ENCODE results near the gene BPTF.
A peak's percentile ranks its signal among the peaks of the same experiment; 100 is the strongest.

The BPTF gene

DNA sequence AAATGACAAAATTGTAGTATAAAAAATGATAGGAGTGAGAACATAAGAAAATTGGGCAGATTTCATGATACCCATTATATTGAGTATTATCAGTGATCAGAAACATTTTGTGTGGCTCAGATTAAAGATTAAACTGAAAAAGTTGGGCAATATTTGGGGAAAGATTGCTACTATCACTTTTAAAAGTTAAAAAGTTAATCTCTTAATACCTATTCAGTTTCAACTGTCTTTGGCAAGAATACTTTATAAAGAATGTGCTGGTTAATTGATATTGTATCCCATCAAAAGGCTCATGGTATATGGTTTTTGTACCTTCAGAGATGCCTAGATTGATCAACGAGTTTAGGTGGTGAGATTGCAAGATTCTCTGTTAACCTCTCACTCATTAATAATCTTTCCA, 55.8 kb downstream of the BPTF start:
- no peaks in the 10 kb centered on the region for H3K79me1 ChIP-seq (ENCODE audit: low read length)
- H2AFZ ChIP-seq (ENCODE audit: insufficient read depth, low read length, poor library complexity), result no peak overlapping the region
- H3K18ac ChIP-seq (ENCODE audit: low read length), result no peak overlapping the region
- no peak overlapping the region for H3K4me3 ChIP-seq (ENCODE audit: low read depth, low read length)
- H3K36me3 ChIP-seq (ENCODE audit: control insufficient read depth in 1 of 2, insufficient read depth in 2 of 2, low read length in 2 of 2), result peaks cover 5 to 9% of the 10 kb centered on the region in 2 experiments
- no peak overlapping the region for H2AK5ac ChIP-seq (ENCODE audit: low read length)
- no peak overlapping the region for H2BK12ac ChIP-seq (ENCODE audit: low read length)
- H3K79me2 ChIP-seq (ENCODE audit: control insufficient read depth, insufficient read depth, low read length, poor library complexity), result no peaks in the 10 kb centered on the region
- no peak overlapping the region for H3K9ac ChIP-seq (ENCODE audit: low read length)
- no peak overlapping the region for H4K8ac ChIP-seq (ENCODE audit: low read depth, low read length)
- H3K4ac ChIP-seq (ENCODE audit: low read depth, low read length), result no peak overlapping the region
- H4K91ac ChIP-seq (ENCODE audit: low read depth, low read length), result no peak overlapping the region
- H3K4me2 ChIP-seq (ENCODE audit: low read length), result no peak overlapping the region
- H3K9me3 ChIP-seq (ENCODE audit: insufficient read depth, low read depth, low read length), result no peaks in the 10 kb centered on the region
- H3K27me3 ChIP-seq (ENCODE audit: insufficient read depth, low read length), result no peaks in the 10 kb centered on the region
- WGBS (ENCODE audit: extremely low coverage, insufficient coverage, insufficient read length), result no CpG with 5 or more reads among the region's 1 CpG
- H3K27ac ChIP-seq (ENCODE audit: low read depth, low read length), result no peak overlapping the region
- no peak overlapping the region for H3K14ac ChIP-seq (ENCODE audit: low read length)
- H3K4me1 ChIP-seq (ENCODE audit: control insufficient read depth in 1 of 2, insufficient read depth in 2 of 2, low read length in 2 of 2), result no peaks in the 10 kb centered on the region
- H3K23ac ChIP-seq (ENCODE audit: low read length), result no peak overlapping the region
- DNase-seq, result no peak
- H2BK5ac ChIP-seq (ENCODE audit: low read depth, low read length, poor library complexity), result no peak overlapping the region
- no peak overlapping the region for H2BK120ac ChIP-seq (ENCODE audit: insufficient read depth, low read length, poor library complexity)
- no peak overlapping the region for H4K12ac ChIP-seq (ENCODE audit: low read depth, low read length)

DNA sequence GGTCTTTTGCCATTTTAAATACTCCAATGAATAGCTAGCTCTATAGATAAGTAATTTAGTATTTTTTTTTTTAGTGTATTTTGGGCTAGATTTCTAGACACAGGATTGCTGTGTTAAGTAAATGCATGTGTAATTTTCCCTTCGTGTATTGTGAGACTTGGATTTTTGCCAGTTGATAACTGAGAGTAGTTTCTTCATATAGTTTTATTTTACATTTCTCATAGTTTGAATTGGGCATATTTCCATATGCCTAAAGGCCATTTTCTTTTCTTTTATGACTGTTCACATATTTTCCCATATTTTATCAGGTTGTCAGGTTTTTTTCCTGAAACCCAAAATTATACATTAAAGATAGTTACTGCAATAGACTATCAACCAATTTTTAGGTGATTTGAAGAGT, 59.4 kb downstream of the BPTF start:
- no peaks in the 10 kb centered on the region for H3K4me1 ChIP-seq (ENCODE audit: control insufficient read depth in 1 of 2, insufficient read depth in 2 of 2, low read length in 2 of 2)
- no CpG with 5 or more reads among the region's 1 CpG for WGBS (ENCODE audit: extremely low coverage, insufficient coverage, insufficient read length)
- H3K18ac ChIP-seq (ENCODE audit: low read length), result no peak overlapping the region
- H2BK120ac ChIP-seq (ENCODE audit: insufficient read depth, low read length, poor library complexity), result no peak overlapping the region
- H2AFZ ChIP-seq (ENCODE audit: insufficient read depth, low read length, poor library complexity), result no peak overlapping the region
- no peak overlapping the region for H2AK5ac ChIP-seq (ENCODE audit: low read length)
- no peak overlapping the region for H2BK5ac ChIP-seq (ENCODE audit: low read depth, low read length, poor library complexity)
- DNase-seq, result no peak
- no peak overlapping the region for H4K12ac ChIP-seq (ENCODE audit: low read depth, low read length)
- H3K36me3 ChIP-seq (ENCODE audit: control insufficient read depth in 1 of 2, insufficient read depth in 2 of 2, low read length in 2 of 2), result peaks cover 2 to 4% of the 10 kb centered on the region in 2 experiments
- no peaks in the 10 kb centered on the region for H3K79me1 ChIP-seq (ENCODE audit: low read length)
- H3K27me3 ChIP-seq (ENCODE audit: insufficient read depth, low read length), result no peaks in the 10 kb centered on the region
- no peak overlapping the region for H2BK12ac ChIP-seq (ENCODE audit: low read length)
- H3K4me2 ChIP-seq (ENCODE audit: low read length), result no peak overlapping the region
- no peaks in the 10 kb centered on the region for H3K79me2 ChIP-seq (ENCODE audit: control insufficient read depth, insufficient read depth, low read length, poor library complexity)
- no peak overlapping the region for H3K4ac ChIP-seq (ENCODE audit: low read depth, low read length)
- H3K27ac ChIP-seq (ENCODE audit: low read depth, low read length), result no peak overlapping the region
- H3K9me3 ChIP-seq (ENCODE audit: insufficient read depth, low read depth, low read length), result no peaks in the 10 kb centered on the region
- no peak overlapping the region for H3K4me3 ChIP-seq (ENCODE audit: low read depth, low read length)
- H3K23ac ChIP-seq (ENCODE audit: low read length), result no peak overlapping the region
- H4K91ac ChIP-seq (ENCODE audit: low read depth, low read length), result no peak overlapping the region
- no peak overlapping the region for H4K8ac ChIP-seq (ENCODE audit: low read depth, low read length)
- no peak overlapping the region for H3K14ac ChIP-seq (ENCODE audit: low read length)
- H3K9ac ChIP-seq (ENCODE audit: low read length), result no peak overlapping the region

DNA sequence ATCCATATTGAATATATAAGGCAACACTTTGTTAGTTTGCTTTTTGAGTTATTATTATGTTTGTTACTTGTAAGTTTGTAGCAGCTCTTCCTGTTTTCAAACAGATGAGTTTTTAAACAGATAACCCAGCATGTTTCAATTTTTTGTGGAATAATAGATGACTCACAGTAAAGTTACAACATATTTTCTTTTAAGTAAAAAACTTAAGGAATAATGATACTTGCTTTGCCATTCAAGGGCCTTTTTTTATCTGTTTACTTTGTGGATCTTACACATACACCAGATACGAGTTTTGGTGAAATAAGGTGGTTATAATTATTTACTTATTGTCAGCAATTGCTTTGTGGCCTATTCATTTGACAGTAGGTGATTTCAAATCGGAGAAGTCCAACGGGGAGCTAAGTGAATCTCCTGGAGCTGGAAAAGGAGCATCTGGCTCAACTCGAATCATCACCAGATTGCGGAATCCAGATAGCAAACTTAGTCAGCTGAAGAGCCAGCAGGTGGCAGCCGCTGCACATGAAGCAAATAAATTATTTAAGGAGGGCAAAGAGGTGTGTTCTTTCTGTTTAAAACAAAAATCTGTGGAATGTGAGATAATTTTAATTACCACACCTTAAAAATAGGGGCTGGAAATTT, 66.3 kb downstream of the BPTF start:
- Histone ChIP-seq H3K79me2 (ENCODE audit: control insufficient read depth, insufficient read depth, low read length, poor library complexity) (no peaks in the 10 kb centered on the region), H3K4me3 (ENCODE audit: low read depth, low read length) (no peak overlapping the region), H4K91ac (ENCODE audit: low read depth, low read length) (no peak overlapping the region), H3K27ac (ENCODE audit: low read depth, low read length) (no peak overlapping the region), H2BK12ac (ENCODE audit: low read length) (no peak overlapping the region), H3K27me3 (ENCODE audit: insufficient read depth, low read length) (no peaks in the 10 kb centered on the region), H2AFZ (ENCODE audit: insufficient read depth, low read length, poor library complexity) (no peak overlapping the region), H3K36me3 (ENCODE audit: control insufficient read depth in 1 of 2, insufficient read depth in 2 of 2, low read length in 2 of 2) (peaks cover 10 to 11% of the 10 kb centered on the region in 2 experiments), H3K79me1 (ENCODE audit: low read length) (no peaks in the 10 kb centered on the region), H3K4me1 (ENCODE audit: control insufficient read depth in 1 of 2, insufficient read depth in 2 of 2, low read length in 2 of 2) (no peaks in the 10 kb centered on the region), H3K4ac (ENCODE audit: low read depth, low read length) (no peak overlapping the region), H4K8ac (ENCODE audit: low read depth, low read length) (no peak overlapping the region), H2BK5ac (ENCODE audit: low read depth, low read length, poor library complexity) (no peak overlapping the region), H3K23ac (ENCODE audit: low read length) (no peak overlapping the region), H2AK5ac (ENCODE audit: low read length) (no peak overlapping the region), H3K9ac (ENCODE audit: low read length) (no peak overlapping the region), H3K18ac (ENCODE audit: low read length) (no peak overlapping the region), H3K14ac (ENCODE audit: low read length) (no peak overlapping the region), H2BK120ac (ENCODE audit: insufficient read depth, low read length, poor library complexity) (no peak overlapping the region), H3K4me2 (ENCODE audit: low read length) (no peak overlapping the region), H3K9me3 (ENCODE audit: insufficient read depth, low read depth, low read length) (no peaks in the 10 kb centered on the region), H4K12ac (ENCODE audit: low read depth, low read length) (no peak overlapping the region)
- DNase-seq, result peak; percentile 57 to 63
- no CpG with 5 or more reads among the region's 6 CpGs for WGBS (ENCODE audit: extremely low coverage, insufficient coverage, insufficient read length)

DNA sequence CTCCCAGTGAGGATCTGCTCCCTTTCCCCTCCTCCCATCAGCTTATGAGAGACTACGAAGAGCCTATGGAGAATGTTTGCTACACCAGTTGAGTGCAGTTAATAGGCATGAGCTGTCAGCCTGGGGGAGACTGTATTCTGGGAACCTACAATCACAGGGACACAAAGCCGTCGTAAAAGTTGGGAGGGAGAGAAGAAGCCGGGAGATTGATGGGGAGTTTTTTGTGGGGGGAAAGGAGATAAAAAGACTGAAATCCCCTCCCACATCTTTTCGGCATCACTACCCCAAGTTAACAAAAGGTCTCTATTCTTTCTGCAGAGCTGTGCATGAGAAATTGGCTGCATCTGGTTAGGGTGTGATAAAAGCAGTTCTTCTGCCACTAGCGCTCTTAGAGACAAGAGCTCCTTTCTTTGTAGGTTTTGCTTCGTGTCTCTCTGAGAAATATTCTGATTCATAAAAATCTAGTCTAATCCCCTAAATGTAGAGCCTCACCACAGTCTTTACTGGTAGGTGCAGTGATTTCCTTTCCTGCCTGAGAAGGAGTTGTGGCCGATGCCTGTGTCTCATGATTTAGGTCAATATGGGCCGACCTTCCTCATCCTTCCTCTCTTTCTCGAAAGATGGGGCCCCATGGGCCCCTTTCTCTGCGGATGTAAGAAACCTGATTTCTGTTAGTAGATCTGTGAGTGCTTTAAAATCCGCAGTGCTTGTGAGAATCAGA, 77.4 kb downstream of the BPTF start:
- no peaks in the 10 kb centered on the region for H3K27me3 ChIP-seq (ENCODE audit: insufficient read depth, low read length)
- no peak overlapping the region for H3K4me3 ChIP-seq (ENCODE audit: low read depth, low read length)
- no peak overlapping the region for H3K27ac ChIP-seq (ENCODE audit: low read depth, low read length)
- H3K4me2 ChIP-seq (ENCODE audit: low read length), result no peak overlapping the region
- no peak overlapping the region for H3K9ac ChIP-seq (ENCODE audit: low read length)
- H2AFZ ChIP-seq (ENCODE audit: insufficient read depth, low read length, poor library complexity), result no peak overlapping the region
- no peak for DNase-seq
- no peak overlapping the region for H4K12ac ChIP-seq (ENCODE audit: low read depth, low read length)
- no peaks in the 10 kb centered on the region for H3K79me1 ChIP-seq (ENCODE audit: low read length)
- H3K79me2 ChIP-seq (ENCODE audit: control insufficient read depth, insufficient read depth, low read length, poor library complexity), result no peaks in the 10 kb centered on the region
- H3K4ac ChIP-seq (ENCODE audit: low read depth, low read length), result no peak overlapping the region
- no peak overlapping the region for H2BK12ac ChIP-seq (ENCODE audit: low read length)
- H2BK120ac ChIP-seq (ENCODE audit: insufficient read depth, low read length, poor library complexity), result no peak overlapping the region
- no peak overlapping the region for H4K91ac ChIP-seq (ENCODE audit: low read depth, low read length)
- peaks cover 34 to 36% of the 10 kb centered on the region in 2 experiments for H3K36me3 ChIP-seq (ENCODE audit: control insufficient read depth in 1 of 2, insufficient read depth in 2 of 2, low read length in 2 of 2)
- no CpG with 5 or more reads among the region's 12 CpGs for WGBS (ENCODE audit: extremely low coverage, insufficient coverage, insufficient read length)
- no peak overlapping the region for H3K18ac ChIP-seq (ENCODE audit: low read length)
- H4K8ac ChIP-seq (ENCODE audit: low read depth, low read length), result no peak overlapping the region
- no peaks in the 10 kb centered on the region for H3K9me3 ChIP-seq (ENCODE audit: insufficient read depth, low read depth, low read length)
- H3K4me1 ChIP-seq (ENCODE audit: control insufficient read depth in 1 of 2, insufficient read depth in 2 of 2, low read length in 2 of 2), result no peaks in the 10 kb centered on the region
- no peak overlapping the region for H2AK5ac ChIP-seq (ENCODE audit: low read length)
- no peak overlapping the region for H3K23ac ChIP-seq (ENCODE audit: low read length)
- no peak overlapping the region for H2BK5ac ChIP-seq (ENCODE audit: low read depth, low read length, poor library complexity)
- no peak overlapping the region for H3K14ac ChIP-seq (ENCODE audit: low read length)

Data from trophoblast cell (in vitro differentiated cells and primary cell).